ENCODE results near the gene TPRA1.

The TPRA1 gene

GRCh38 chr3:127590593-127591465, at the start of gene TPRA1:
Gene TPRA1, minus strand, starts transcription at chr3:127590733. Its CDS starts 10,587 bp downstream, at chr3:127580146.
- peak; percentile 98 for DNase-seq

- no peak for DNase-seq
Measured at GRCh38 chr3:127640042-127640355, 49.5 kb upstream of the TPRA1 start.

GRCh38 chr3:127639173-127640041, 48.9 kb upstream of the TPRA1 start:
- peak; percentile 92 for DNase-seq

GRCh38 chr3:127637971-127638370, 47.4 kb upstream of the TPRA1 start:
- peak; percentile 48 for DNase-seq

- DNase-seq = peak; percentile 83
Measured at GRCh38 chr3:127637546-127637945, 47.0 kb upstream of the TPRA1 start.

GRCh38 chr3:127634653-127635052, 44.1 kb upstream of the TPRA1 start:
- peak; percentile 34 for DNase-seq

- no peak for DNase-seq
Measured at GRCh38 chr3:127632035-127632820, 41.7 kb upstream of the TPRA1 start.

GRCh38 chr3:127630811-127631714, 40.5 kb upstream of the TPRA1 start:
- no peak for DNase-seq

GRCh38 chr3:127629467-127630403, 39.2 kb upstream of the TPRA1 start:
- no peak for DNase-seq

- DNase-seq = peak; percentile 80
Measured at GRCh38 chr3:127628788-127629466, 38.4 kb upstream of the TPRA1 start, which contains the start of gene PODXL2. Gene PODXL2, plus strand, starts transcription at chr3:127629185. Its CDS starts 35 bp downstream, at chr3:127629220.

GRCh38 chr3:127628426-127628787, 37.9 kb upstream of the TPRA1 start:
- DNase-seq = no peak

- DNase-seq = no peak
Measured at GRCh38 chr3:127625821-127626220, 35.3 kb upstream of the TPRA1 start.

- no peak for DNase-seq
Measured at GRCh38 chr3:127624063-127624462, 33.5 kb upstream of the TPRA1 start.

- no peak for DNase-seq
Measured at GRCh38 chr3:127622772-127623576, 32.4 kb upstream of the TPRA1 start.

- DNase-seq = no peak
Measured at GRCh38 chr3:127622031-127622430, 31.5 kb upstream of the TPRA1 start.

- DNase-seq = no peak
Measured at GRCh38 chr3:127620637-127621375, 30.3 kb upstream of the TPRA1 start.

GRCh38 chr3:127618891-127619290, 28.4 kb upstream of the TPRA1 start:
- no peak for DNase-seq

- no peak for DNase-seq
Measured at GRCh38 chr3:127616836-127617605, 26.5 kb upstream of the TPRA1 start.
